ENCODE results near the gene FAM184A.

DNA sequence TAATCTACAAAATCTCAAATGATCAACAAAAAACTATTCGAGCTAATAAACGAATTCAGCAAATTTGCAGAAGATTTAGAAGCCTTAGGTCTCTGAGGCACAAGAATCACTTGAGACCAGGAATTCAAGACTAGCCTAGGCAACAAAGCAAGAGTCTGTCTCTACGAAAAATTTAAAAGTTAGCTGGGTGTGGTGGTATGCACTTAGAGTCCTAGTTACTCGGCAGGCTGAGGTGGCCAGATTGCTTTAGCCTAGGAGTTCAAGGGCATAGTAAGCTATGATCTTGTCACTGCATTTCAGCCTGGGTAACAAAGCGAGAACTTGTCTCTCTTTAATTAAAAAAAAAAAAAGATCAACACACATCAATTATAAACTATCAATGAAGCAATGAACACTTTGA lies 34.2 kb downstream of the FAM184A start:
- TF ChIP-seq, protein P1, sequence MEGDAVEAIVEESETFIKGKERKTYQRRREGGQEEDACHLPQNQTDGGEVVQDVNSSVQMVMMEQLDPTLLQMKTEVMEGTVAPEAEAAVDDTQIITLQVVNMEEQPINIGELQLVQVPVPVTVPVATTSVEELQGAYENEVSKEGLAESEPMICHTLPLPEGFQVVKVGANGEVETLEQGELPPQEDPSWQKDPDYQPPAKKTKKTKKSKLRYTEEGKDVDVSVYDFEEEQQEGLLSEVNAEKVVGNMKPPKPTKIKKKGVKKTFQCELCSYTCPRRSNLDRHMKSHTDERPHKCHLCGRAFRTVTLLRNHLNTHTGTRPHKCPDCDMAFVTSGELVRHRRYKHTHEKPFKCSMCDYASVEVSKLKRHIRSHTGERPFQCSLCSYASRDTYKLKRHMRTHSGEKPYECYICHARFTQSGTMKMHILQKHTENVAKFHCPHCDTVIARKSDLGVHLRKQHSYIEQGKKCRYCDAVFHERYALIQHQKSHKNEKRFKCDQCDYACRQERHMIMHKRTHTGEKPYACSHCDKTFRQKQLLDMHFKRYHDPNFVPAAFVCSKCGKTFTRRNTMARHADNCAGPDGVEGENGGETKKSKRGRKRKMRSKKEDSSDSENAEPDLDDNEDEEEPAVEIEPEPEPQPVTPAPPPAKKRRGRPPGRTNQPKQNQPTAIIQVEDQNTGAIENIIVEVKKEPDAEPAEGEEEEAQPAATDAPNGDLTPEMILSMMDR (IDR thresholded peaks at IDR 0.05), result no peak
- no peak for TF ChIP-seq POLR2AphosphoS5 (IDR thresholded peaks at IDR 0.05)
- TF ChIP-seq POLR2A (IDR thresholded peaks at IDR 0.05), result no peak
